K562 (cell line): ENCODE measurements around the gene RPP14. TPM values are rescaled to one million over a fixed set of nuclear protein-coding genes. Genes with fewer than 3 reads are reported as not detected.
"Not testable (repeated sequence)": the region's sequence is repeated elsewhere in the genome, so short reads cannot be mapped to it uniquely, and the experiment has no call there.

Experiments used
- ATAC-seq: fragments of 200-7000 bp; cut with Tn5 transposase; 3 replicates; pipeline ENCODE4 v1.9.1; 2020; ENCODE audit warnings: moderate library complexity
- BruUV-seq: library from RNA; stranded (reverse); fragments of 400-500 nt; replicated peaks from 2 replicates; lab custom pipeline; 2021; lab: Mats Ljungman, UMichigan
- CTCF ChIA-PET: fragments of 300-600 bp; formaldehyde crosslinking; extraction: SDS; loops from one replicate; lab custom pipeline; 2021; ENCODE audit warnings: low intra/inter-chr PET ratio; lab: Yijun Ruan, JAX
- POLR2A ChIA-PET: fragments of 300-600, 350-650 bp; sonication (Branson Sonifier 250); formaldehyde crosslinking; extraction: SDS; loops from one replicate; lab custom pipeline; 2021; ENCODE audit warnings: antibody characterized with exemption, inconsistent platforms; lab: Yijun Ruan, JAX
- DNase-seq, 4 experiments: peaks; one replicate each; pipeline versions ENCODE4 v3.0.0 to v3.0.0-alpha.2; 2011 to 2018; ENCODE audit warnings: low spot score in 3 of 4, mixed read lengths in 3 of 4; ENCODE audit errors: extremely low read depth in 1 of 4
- FAIRE-seq: peaks from 2 replicates; lab custom pipeline; 2011; peaks lifted over from hg19 to GRCh38; lab: Jason Lieb, UNC
- H2AFZ ChIP-seq: 2 replicates; pipeline ENCODE4 v1.6.0; 2011; ENCODE audit warnings: low read depth, low read length, control low read depth, inconsistent platforms
- H3K27ac ChIP-seq: fragments of 200-600 bp; 3 replicates; pipeline ENCODE4 v1.8.0; 2011; ENCODE audit warnings: low read depth, mild to moderate bottlenecking, control low read depth, inconsistent platforms, low read length, moderate library complexity, mixed read lengths; ENCODE audit errors: extremely low read depth
- H3K27me3 ChIP-seq, 2 experiments: fragments of 300-600 bp in 1 of 2; 2 replicates in 1 of 2; 3 replicates in 1 of 2; pipeline versions ENCODE4 v1.6.0 to v1.8.0; 2011; ENCODE audit warnings: inconsistent platforms in 2 of 2, low read length in 2 of 2, mild to moderate bottlenecking in 1 of 2, mixed read lengths in 1 of 2, moderate library complexity in 1 of 2; ENCODE audit not compliant: control insufficient read depth in 2 of 2, insufficient read depth in 2 of 2
- H3K36me3 ChIP-seq: fragments of 300-600 bp; 3 replicates; pipeline ENCODE4 v1.8.0; 2011; ENCODE audit warnings: mild to moderate bottlenecking, low read length, inconsistent platforms; ENCODE audit not compliant: control insufficient read depth, insufficient read depth
- H3K4me1 ChIP-seq, 2 experiments: fragments of 200-600 bp in 1 of 2; replicated peaks in 1 of 2; 2 replicates in 1 of 2; 3 replicates in 1 of 2; pipeline versions ENCODE4 v1.5.1 to v1.8.0; 2011; ENCODE audit warnings: inconsistent platforms in 2 of 2, low read length in 2 of 2, mild to moderate bottlenecking in 1 of 2, mixed read lengths in 1 of 2, moderate library complexity in 1 of 2; ENCODE audit not compliant: control insufficient read depth in 2 of 2, insufficient read depth in 2 of 2
- H3K4me2 ChIP-seq: 2 replicates; pipeline ENCODE4 v1.6.1; 2011; ENCODE audit warnings: low read length, control low read depth, inconsistent platforms, mixed read lengths; ENCODE audit not compliant: insufficient read depth
- H3K4me3 ChIP-seq: fragments of 200-600 bp; sonication (generic), shearing (Covaris generic); 2 replicates; pipeline ENCODE4 v1.5.1; 2016; ENCODE audit warnings: control low read depth, inconsistent platforms
- H3K79me2 ChIP-seq: fragments of 200-600 bp; 3 replicates; pipeline ENCODE4 v1.8.0; 2011; ENCODE audit warnings: low read length, inconsistent platforms; ENCODE audit not compliant: control insufficient read depth, insufficient read depth
- H3K9ac ChIP-seq, 2 experiments: 2 replicates each; pipeline versions ENCODE4 v1.6.0 to v1.6.1; 2011; ENCODE audit warnings: low read depth in 2 of 2, low read length in 2 of 2, control low read depth in 1 of 2, inconsistent platforms in 1 of 2, mild to moderate bottlenecking in 1 of 2, mixed read lengths in 1 of 2; ENCODE audit not compliant: insufficient read depth in 1 of 2
- H3K9me1 ChIP-seq: one replicate; pipeline ENCODE4 v1.6.0; 2011; ENCODE audit warnings: inconsistent platforms, mild to moderate bottlenecking, low read length, moderate library complexity; ENCODE audit not compliant: control insufficient read depth, insufficient read depth
- H3K9me3 ChIP-seq: replicated peaks from 2 replicates; pipeline ENCODE4 v1.5.1; 2011; ENCODE audit warnings: low read depth, low read length, inconsistent platforms; ENCODE audit not compliant: control insufficient read depth, insufficient read depth
- H4K20me1 ChIP-seq: replicated peaks from 2 replicates; pipeline ENCODE4 v1.6.1; 2011; ENCODE audit warnings: low read length, inconsistent platforms, mixed read lengths; ENCODE audit not compliant: control insufficient read depth, insufficient read depth
- ILK ChIP-seq: fragments of 450-650 bp; IDR thresholded peaks from 2 replicates; pipeline ENCODE4 v1.6.1; 2016; ENCODE audit warnings: missing genetic modification characterization, low read depth, mild to moderate bottlenecking, missing compliant biosample characterization, moderate library complexity, borderline replicate concordance
- KDM5B ChIP-seq: fragments of 200-600 bp; sonication (generic); IDR thresholded peaks from 2 replicates; pipeline ENCODE4 v1.6.1; 2012; ENCODE audit warnings: low read depth, mild to moderate bottlenecking, moderate library complexity, low read length, control low read depth, inconsistent platforms; ENCODE audit not compliant: insufficient replicate concordance
- MCM2 ChIP-seq: fragments of 450-650 bp; IDR thresholded peaks from 2 replicates; pipeline ENCODE4 v1.6.1; 2017; ENCODE audit warnings: low read depth, mild to moderate bottlenecking
- RFX5 ChIP-seq: IDR thresholded peaks from 2 replicates; pipeline ENCODE4 v1.6.1; 2011; ENCODE audit warnings: low read depth, mild to moderate bottlenecking, improper control_type of control experiment, low read length
- ZC3H4 ChIP-seq: sonication (generic); formaldehyde crosslinking; IDR thresholded peaks from 2 replicates; pipeline ENCODE4 v1.9.0; 2021; ENCODE audit warnings: missing genetic modification reagents, borderline replicate concordance
- ZNF274 ChIP-seq: IDR thresholded peaks from 2 replicates; pipeline ENCODE4 v1.6.1; 2011; ENCODE audit warnings: low read depth, mild to moderate bottlenecking, low read length, moderate library complexity, borderline replicate concordance
- WGBS: fragments of 100-300 bp; shearing (Covaris generic); methylation state at CpG from one replicate; pipeline ENCODE4 v1.1.6; 2016; ENCODE audit warnings: low coverage, mixed read lengths; ENCODE audit not compliant: insufficient coverage; ENCODE audit errors: missing lambda C conversion rate; 5-methylcytosine and 5-hydroxymethylcytosine counted together
- in situ Hi-C: fragments of 300-500 bp; cut with MboI; formaldehyde crosslinking; loops from 4 replicates; pipeline ENCODE4 v1.15.0; 2018; ENCODE audit warnings: inconsistent platforms, mixed read lengths
- intact Hi-C: fragments of 100-400 bp; cut with micrococcal nuclease; formaldehyde crosslinking; loops from 2 replicates; pipeline ENCODE4 v1.14.2; 2022
- polyA plus RNA-seq, 8 experiments: library from polyadenylated mRNA; depleted of rRNA in 4 of 8; stranded (reverse) in 5 of 8; unstranded in 3 of 8; fragments of >200 nt; fragmentation: Nextera tagmentation in 2 of 8; fragmentation: Illumina TruSeq in 1 of 8; extraction: Ambion mirVana in 2 of 8; extraction: Trizol in 1 of 8; gene quantifications; 2 replicates each; pipeline versions ENCODE4 v1.2.1 to v1.2.3, GENCODE V29; 2011 to 2014; ENCODE audit warnings: inconsistent platforms in 1 of 8, missing spikeins in 1 of 8
- total RNA-seq, 7 experiments: library from RNA; depleted of rRNA in 6 of 7; stranded (reverse); fragments of >200 nt in 6 of 7; fragmentation: Illumina TruSeq in 2 of 7; extraction: Trizol in 2 of 7; gene quantifications; 2 replicates each; pipeline versions ENCODE4 v1.2.1 to v1.2.3, GENCODE V29; 2011 to 2021; ENCODE audit warnings: low replicate concordance in 1 of 7
- TF ChIP-seq, protein P1 (sequence below): fragments of 450-650 bp; formaldehyde crosslinking; IDR thresholded peaks from 2 replicates; pipeline ENCODE4 v1.4.0; 2022; ENCODE audit warnings: mild to moderate bottlenecking, moderate library complexity

Gene RPP14
- total and polyA plus RNA-seq, 9 of the 15 experiments (the other 6 are each of a cell fraction or from before 2014, with no cell fraction given): 13.5 to 20.8 (median 15.4) TPM

DNA sequence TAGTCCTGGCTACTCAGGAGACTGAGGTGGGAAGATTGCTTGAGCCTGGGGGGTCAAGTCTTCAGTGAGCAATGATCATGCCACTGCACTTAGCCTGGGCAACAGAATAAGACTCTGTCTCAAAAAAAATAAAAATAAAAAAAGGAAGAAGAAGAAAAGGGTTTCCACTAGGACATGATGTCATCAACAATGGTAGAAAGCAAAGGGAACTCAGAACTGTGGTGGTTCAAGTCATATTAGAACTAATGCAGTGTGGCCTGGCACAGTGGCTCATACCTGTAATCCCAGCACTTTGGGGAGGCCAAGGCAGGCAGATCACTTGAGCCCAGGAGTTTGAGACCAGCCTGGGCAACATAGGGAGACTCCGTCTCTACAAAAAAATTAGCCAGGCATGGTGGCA, 38.5 kb upstream of the RPP14 start:
- H3K27ac ChIP-seq, H3K9me1 ChIP-seq, H3K9ac ChIP-seq, CTCF ChIA-PET, H3K79me2 ChIP-seq, H2AFZ ChIP-seq, H3K36me3 ChIP-seq, H3K4me1 ChIP-seq, POLR2A ChIA-PET, H3K27me3 ChIP-seq, H4K20me1 ChIP-seq, H3K9me3 ChIP-seq, H3K4me3 ChIP-seq, DNase-seq, intact Hi-C loops, FAIRE-seq, in situ Hi-C loops, H3K4me2 ChIP-seq, ATAC-seq, BruUV-seq: not testable (repeated sequence)
- whole genome bisulfite sequencing: 67% methylated on average over 1 of the region's 1 CpG

DNA sequence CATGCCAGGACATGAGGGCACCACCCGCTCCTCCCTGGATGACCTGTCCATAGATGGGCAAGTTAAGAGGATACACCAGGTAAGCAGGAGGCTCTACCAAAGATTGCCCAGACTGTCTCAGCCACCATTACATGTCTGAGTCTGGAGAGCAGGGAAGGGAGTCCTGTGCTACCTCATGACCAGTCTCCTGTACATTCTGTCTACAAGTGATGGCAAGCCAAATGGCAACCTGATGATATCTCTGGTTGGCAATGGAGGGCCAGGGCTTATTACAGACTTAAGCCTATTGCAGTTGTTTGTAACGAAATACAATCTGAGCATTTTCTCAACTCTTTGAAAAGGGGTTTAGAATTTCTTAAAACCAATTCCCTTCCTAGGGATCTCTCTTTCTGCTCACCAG, 36.7 kb upstream of the RPP14 start:
- H3K4me3 ChIP-seq: no peak overlapping the region
- H3K27me3 ChIP-seq: no peaks in the 10 kb centered on the region
- H3K27ac ChIP-seq: no peak overlapping the region
- H3K36me3 ChIP-seq: no peaks in the 10 kb centered on the region
- in situ Hi-C loops: no loop called here
- no peak overlapping the region for H2AFZ ChIP-seq
- no peaks in the 10 kb centered on the region for H4K20me1 ChIP-seq
- no peaks in the 10 kb centered on the region for H3K9me1 ChIP-seq
- POLR2A ChIA-PET: no interaction called here
- no peak overlapping the region for H3K9ac ChIP-seq
- no peak for ATAC-seq
- no peak for FAIRE-seq
- intact Hi-C loops: no loop called here
- no peak for TF ChIP-seq ILK (tag)
- TF ChIP-seq KDM5B: no peak
- TF ChIP-seq ZNF274: no peak
- no peak for TF ChIP-seq RFX5
- TF ChIP-seq, protein P1, sequence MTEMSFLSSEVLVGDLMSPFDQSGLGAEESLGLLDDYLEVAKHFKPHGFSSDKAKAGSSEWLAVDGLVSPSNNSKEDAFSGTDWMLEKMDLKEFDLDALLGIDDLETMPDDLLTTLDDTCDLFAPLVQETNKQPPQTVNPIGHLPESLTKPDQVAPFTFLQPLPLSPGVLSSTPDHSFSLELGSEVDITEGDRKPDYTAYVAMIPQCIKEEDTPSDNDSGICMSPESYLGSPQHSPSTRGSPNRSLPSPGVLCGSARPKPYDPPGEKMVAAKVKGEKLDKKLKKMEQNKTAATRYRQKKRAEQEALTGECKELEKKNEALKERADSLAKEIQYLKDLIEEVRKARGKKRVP (CRISPR knock-in tag): no peak
- TF ChIP-seq MCM2: no peak
- TF ChIP-seq ZC3H4 (CRISPR knock-in tag): no peak
- CTCF ChIA-PET: no interaction called here
- H3K4me1 ChIP-seq: no peaks in the 10 kb centered on the region
- WGBS: 33% methylated on average over 2 of the region's 2 CpGs
- H3K9me3 ChIP-seq: no peaks in the 10 kb centered on the region
- no peak overlapping the region for H3K4me2 ChIP-seq
- H3K79me2 ChIP-seq: no peaks in the 10 kb centered on the region
- no TSS peak for BruUV-seq
- DNase-seq: no peak
